SH-SY5Y (cell line): ENCODE data around the gene PER1.

ENCODE experiments used
- GATA2 ChIP-seq: IDR thresholded peaks from 2 replicates; pipeline ENCODE4 v1.6.1; 2011; ENCODE audit warnings: mild to moderate bottlenecking, low read depth, low read length
- GATA3 ChIP-seq: IDR thresholded peaks from 2 replicates; pipeline ENCODE4 v1.6.1; 2011; ENCODE audit warnings: low read depth, mild to moderate bottlenecking, low read length, moderate library complexity

DNA sequence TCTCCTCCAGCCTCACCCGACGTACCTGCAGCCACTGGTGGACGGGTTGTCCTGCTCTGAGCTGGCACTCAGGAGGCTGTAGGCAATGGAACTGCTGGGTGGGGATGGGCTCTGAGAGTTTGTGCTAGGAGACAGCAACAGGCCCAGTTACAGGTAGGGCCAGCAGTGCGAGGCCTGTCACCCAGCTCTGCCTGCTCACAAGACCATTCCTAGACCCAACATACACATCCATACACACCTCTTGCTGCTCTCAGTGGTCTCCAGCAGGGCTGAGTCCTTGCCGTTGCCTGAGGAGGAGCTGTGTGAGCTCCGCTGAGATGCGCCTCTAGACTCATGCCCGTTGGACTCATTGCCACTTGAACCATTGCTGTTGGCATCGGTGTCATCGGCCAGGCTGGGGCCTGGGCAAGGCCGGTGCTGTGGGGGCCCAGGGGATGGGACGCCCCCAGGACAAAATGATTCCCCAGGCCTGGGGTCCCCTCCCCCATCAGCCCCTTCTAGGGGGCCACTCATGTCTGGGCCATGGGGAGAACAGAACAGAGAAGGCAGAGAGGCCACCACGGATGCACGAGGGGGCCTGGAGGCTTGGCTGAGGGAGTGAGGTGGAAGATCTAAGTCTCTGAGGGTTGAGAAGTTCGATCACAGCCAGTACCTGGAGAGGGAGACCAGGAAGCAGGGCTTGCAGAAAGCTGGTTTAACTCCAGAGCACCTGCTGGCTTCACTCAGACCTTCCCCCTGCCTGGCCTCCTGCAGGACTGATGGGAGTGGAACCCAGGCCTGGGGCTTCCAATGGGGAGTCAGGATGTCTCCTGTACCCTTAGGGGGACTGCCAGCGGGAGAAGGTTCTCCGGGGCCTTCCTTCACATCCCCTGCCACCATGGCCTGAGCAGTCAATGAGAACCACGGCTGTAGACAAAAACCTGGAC lies 1.7 kb downstream of the PER1 start:
- TF ChIP-seq GATA3 (no peak), GATA2 (no peak)
